Measurements from ENCODE around the gene CHRNA3. TPM values are rescaled to one million over a fixed set of nuclear protein-coding genes. Genes with fewer than 3 reads are reported as not detected.

Gene CHRNA3
- total RNA-seq, 1 donor from 2014 or later: not detected

DNA sequence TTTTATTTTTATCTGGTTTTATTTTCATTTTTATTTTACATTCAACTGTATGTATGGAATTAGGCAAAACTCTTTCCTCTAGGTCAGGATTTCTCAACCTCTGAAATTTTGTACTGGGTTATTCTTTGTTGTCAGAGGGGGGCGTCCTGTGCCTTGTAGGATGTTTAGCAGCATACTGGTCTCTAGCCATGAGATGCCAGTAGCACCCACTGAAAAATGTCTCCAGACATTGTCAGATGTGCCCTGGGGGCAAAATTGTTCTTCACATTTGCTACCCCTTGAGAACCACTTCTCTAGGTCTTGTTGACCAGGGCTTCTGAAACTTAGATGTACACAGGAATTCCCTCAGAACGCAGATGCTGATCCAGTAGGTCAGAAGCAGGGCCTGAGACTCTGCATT lies 50.1 kb downstream of the CHRNA3 start:
- TF ChIP-seq, protein P1, sequence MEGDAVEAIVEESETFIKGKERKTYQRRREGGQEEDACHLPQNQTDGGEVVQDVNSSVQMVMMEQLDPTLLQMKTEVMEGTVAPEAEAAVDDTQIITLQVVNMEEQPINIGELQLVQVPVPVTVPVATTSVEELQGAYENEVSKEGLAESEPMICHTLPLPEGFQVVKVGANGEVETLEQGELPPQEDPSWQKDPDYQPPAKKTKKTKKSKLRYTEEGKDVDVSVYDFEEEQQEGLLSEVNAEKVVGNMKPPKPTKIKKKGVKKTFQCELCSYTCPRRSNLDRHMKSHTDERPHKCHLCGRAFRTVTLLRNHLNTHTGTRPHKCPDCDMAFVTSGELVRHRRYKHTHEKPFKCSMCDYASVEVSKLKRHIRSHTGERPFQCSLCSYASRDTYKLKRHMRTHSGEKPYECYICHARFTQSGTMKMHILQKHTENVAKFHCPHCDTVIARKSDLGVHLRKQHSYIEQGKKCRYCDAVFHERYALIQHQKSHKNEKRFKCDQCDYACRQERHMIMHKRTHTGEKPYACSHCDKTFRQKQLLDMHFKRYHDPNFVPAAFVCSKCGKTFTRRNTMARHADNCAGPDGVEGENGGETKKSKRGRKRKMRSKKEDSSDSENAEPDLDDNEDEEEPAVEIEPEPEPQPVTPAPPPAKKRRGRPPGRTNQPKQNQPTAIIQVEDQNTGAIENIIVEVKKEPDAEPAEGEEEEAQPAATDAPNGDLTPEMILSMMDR (IDR thresholded peaks at IDR 0.05): no peak
- Histone ChIP-seq H3K27ac (no peak overlapping the region), H3K4me1 (no peaks in the 10 kb centered on the region), H3K4me3 (no peak overlapping the region), H3K36me3 (no peaks in the 10 kb centered on the region), H3K27me3 (peaks cover 16% of the 10 kb centered on the region), H3K9me3 (no peaks in the 10 kb centered on the region)
- no peak for ATAC-seq
- no peak for DNase-seq
- intact Hi-C loops (cut with DNase I): no loop called here

DNA sequence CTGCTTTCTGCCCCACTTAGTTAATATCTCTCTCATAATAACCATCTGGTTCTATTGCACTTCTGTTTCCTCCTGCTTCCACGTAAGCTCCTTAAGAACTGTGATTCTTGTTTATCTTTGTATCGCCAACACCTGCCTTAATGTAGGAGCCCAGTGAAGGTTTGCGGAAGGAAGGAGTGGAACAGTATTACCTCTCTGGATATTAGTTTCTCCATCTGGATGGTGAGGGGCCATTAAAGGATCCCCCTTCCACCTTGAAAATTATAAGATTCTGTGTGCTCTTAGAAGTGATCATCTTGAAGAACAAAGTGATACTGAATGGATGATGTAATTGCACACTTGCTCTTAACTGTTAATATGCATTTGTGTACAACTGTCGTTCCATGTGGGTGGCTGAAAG lies 53.3 kb downstream of the CHRNA3 start:
- H3K4me1 ChIP-seq: peaks cover 5% of the 10 kb centered on the region
- no peaks in the 10 kb centered on the region for H3K36me3 ChIP-seq
- no peak for ATAC-seq
- no peaks in the 10 kb centered on the region for H3K9me3 ChIP-seq
- peaks cover 16% of the 10 kb centered on the region for H3K27me3 ChIP-seq
- no peak overlapping the region for H3K27ac ChIP-seq
- DNase-seq: no peak
- TF ChIP-seq, protein P1 (IDR thresholded peaks at IDR 0.05): no peak
- no peak overlapping the region for H3K4me3 ChIP-seq
- intact Hi-C loops (cut with DNase I): no loop called here

DNA sequence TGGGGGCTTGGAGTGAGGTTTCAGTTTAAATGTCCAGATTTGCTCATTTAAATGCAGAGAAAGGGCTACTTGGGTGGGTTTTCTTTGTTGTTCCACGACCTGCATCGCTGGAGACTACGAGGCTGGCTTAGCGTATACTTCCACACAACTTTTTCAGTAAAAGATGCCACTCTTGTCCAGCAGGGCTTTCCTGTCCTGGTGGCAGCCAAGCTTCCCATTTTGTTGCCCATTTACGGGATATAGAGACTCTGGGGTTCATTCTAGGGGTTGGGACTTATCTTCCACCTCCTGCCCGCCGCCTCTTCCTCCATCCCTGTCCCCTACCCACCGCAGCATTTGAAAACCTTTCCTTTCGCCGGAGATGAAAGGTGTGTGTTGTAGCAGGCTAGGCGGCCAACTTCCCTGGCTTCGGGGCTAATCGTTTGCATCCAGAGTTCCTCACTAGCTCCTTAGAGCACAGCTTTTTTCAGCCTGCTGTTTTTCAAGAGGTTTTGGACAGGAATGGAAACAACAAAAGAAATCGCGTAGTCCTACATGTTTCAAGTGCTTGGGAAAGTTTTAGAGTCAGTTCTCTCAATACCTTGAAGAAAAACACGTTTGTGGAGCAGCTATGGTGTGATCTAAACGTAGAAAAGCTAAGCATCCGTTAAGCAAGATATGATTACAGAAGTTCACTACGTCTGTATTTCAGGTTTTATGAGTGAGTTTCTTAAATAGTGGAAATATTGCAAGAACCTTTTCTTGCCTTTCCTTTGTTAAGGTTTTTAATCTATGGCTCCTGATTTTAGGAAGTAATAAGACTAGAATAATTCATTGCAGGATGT lies 54.6 kb downstream of the CHRNA3 start:
- Histone ChIP-seq H3K36me3 (no peaks in the 10 kb centered on the region), H3K27ac (no peak overlapping the region), H3K9me3 (no peaks in the 10 kb centered on the region), H3K4me1 (peaks cover 5% of the 10 kb centered on the region), H3K4me3 (peak overlapping the region; percentile 55), H3K27me3 (peaks cover 16% of the 10 kb centered on the region)
- ATAC-seq: peak; percentile 7
- intact Hi-C loops (cut with DNase I): no loop called here
- no peak for DNase-seq
- TF ChIP-seq, protein P1 (IDR thresholded peaks at IDR 0.05): no peak

DNA sequence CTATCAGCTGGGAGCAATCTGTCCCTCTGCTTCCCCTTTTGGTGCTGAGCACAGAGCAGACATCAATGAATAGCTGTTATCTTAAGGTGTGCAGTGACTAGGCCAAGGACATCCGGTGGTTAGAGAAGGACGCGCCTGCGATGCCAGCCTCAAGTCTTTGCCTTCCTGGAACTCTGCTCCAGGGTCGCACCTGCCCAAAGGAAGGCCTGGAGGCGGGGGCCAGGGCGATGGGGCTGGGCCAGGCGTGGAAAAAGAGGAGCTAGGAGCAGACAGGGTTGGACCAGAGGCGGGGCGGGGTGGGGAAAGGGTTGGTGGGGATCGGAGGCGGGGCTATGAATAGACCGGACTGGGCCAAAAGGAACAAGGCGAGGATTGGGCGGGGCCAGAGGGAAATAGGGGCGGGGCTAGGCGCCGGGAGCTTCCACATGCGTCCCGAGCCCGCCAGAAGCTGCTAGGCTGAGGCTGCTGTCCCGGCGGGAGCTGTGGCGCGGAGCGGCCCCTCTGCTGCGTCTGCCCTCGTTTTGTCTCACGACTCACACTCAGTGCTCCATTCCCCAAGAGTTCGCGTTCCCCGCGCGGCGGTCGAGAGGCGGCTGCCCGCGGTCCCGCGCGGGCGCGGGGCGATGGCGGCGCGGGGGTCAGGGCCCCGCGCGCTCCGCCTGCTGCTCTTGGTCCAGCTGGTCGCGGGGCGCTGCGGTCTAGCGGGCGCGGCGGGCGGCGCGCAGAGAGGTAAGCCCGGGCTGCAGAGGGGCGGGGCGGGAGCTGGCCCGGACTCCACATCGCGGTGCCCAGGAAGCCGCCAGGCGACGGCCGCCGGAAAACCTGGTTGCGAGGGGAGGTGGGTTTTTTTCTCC lies 55.5 kb downstream of the CHRNA3 start, which contains the start of gene CHRNA5:
TSS of gene CHRNA5 (plus strand) at position 424 of the 854 bp plus-strand sequence. CDS start at position 624, 200 bp downstream.
- Histone ChIP-seq H3K4me3 (peak within 1 kb of the TSS; percentile 55), H3K9me3 (no peaks in the 10 kb centered on the region), H3K4me1 (peaks cover 5% of the 10 kb centered on the region), H3K27me3 (peaks cover 16% of the 10 kb centered on the region), H3K27ac (no peak within 1 kb of the TSS), H3K36me3 (no peaks in the 10 kb centered on the region)
- intact Hi-C loops (cut with DNase I): no loop called here
- ATAC-seq (peak; percentile 99), DNase-seq (peak; percentile 94)
- TF ChIP-seq, protein P1 (IDR thresholded peaks at IDR 0.05): no peak

DNA sequence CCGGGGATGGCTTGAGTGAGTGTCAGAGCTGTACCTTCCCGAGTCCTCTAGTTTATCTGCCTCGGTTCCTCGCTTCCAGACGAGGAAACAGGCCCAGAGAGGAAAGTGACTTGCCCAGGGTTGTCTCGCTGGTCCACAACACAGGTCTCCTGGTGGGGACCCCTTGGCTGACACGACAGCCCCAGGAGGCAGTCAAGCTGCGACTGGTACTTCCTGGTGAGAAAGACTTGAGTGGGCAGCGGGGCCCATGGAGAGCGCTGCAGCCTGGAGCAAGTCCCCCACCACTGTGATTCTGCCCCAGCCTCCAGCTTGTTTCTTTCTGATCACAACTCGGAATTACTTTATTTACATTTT lies 56.1 kb downstream of the CHRNA3 start:
- H3K27me3 ChIP-seq: peaks cover 16% of the 10 kb centered on the region
- H3K9me3 ChIP-seq: no peaks in the 10 kb centered on the region
- H3K4me3 ChIP-seq: no peak overlapping the region
- H3K4me1 ChIP-seq: peaks cover 5% of the 10 kb centered on the region
- ATAC-seq (no peak), DNase-seq (no peak)
- TF ChIP-seq, protein P1 (IDR thresholded peaks at IDR 0.05): no peak
- H3K36me3 ChIP-seq: no peaks in the 10 kb centered on the region
- H3K27ac ChIP-seq: no peak overlapping the region
- intact Hi-C loops (cut with DNase I): no loop called here
